OCI-LY7 (cell line): Measurements from ENCODE around the gene PYGL. TPM values are rescaled to one million over a fixed set of nuclear protein-coding genes. Genes with fewer than 3 reads are reported as not detected.

Experiments used
- BruUV-seq: library from RNA; stranded (reverse); fragments of 400-500 nt; replicated peaks from 2 replicates; lab custom pipeline; 2021; lab: Mats Ljungman, UMichigan
- CTCF ChIA-PET: fragments of 300-600 bp; sonication (Branson Sonifier 250); formaldehyde crosslinking; loops from one replicate; lab custom pipeline; 2022; ENCODE audit warnings: antibody characterized with exemption; ENCODE audit not compliant: unreplicated experiment; lab: Charles Lee
- POLR2A ChIA-PET: fragments of 300-600 bp; sonication (Branson Sonifier 250); formaldehyde crosslinking; loops from one replicate; lab custom pipeline; 2022; ENCODE audit warnings: antibody characterized with exemption; lab: Charles Lee
- DNase-seq: peaks from one replicate; pipeline ENCODE4 v3.0.0-alpha.2; 2015; ENCODE audit warnings: low spot score
- H2AFZ ChIP-seq: fragments of 200-600 bp; sonication (generic), shearing (Covaris generic); 2 replicates; pipeline ENCODE4 v1.6.1; 2014; ENCODE audit warnings: mild to moderate bottlenecking, antibody characterized with exemption, low read length, moderate library complexity
- H3K27ac ChIP-seq: fragments of 200-600 bp; sonication (generic); 2 replicates; pipeline ENCODE4 v1.5.1; 2014; ENCODE audit warnings: mixed run types, low read depth, mild to moderate bottlenecking, moderate library complexity, low read length, inconsistent platforms; ENCODE audit not compliant: poor library complexity, severe bottlenecking
- H3K36me3 ChIP-seq: fragments of 200-600 bp; sonication (generic); 2 replicates; pipeline ENCODE4 v1.6.1; 2014; ENCODE audit warnings: mild to moderate bottlenecking, antibody characterized with exemption, low read length, moderate library complexity, mixed read lengths; ENCODE audit not compliant: insufficient read depth
- H3K4me1 ChIP-seq: fragments of 200-600 bp; sonication (generic); 2 replicates; pipeline ENCODE4 v1.5.1; 2014; ENCODE audit warnings: mild to moderate bottlenecking, low read length; ENCODE audit not compliant: insufficient read depth, poor library complexity, severe bottlenecking
- H3K4me2 ChIP-seq: fragments of 200-600 bp; sonication (generic); 2 replicates; pipeline ENCODE4 v1.6.1; 2014; ENCODE audit warnings: mild to moderate bottlenecking, low read length
- H3K4me3 ChIP-seq: fragments of 200-600 bp; sonication (generic); 2 replicates; pipeline ENCODE4 v1.5.1; 2014; ENCODE audit warnings: mild to moderate bottlenecking, low read depth, low read length; ENCODE audit not compliant: poor library complexity, severe bottlenecking
- H3K79me2 ChIP-seq: fragments of 200-600 bp; sonication (generic); 2 replicates; pipeline ENCODE4 v1.6.1; 2016; ENCODE audit warnings: low read depth, mild to moderate bottlenecking, low read length, moderate library complexity, mixed read lengths; ENCODE audit not compliant: insufficient read depth
- H3K9me2 ChIP-seq: fragments of 200-600 bp; sonication (generic); 2 replicates; pipeline ENCODE4 v1.6.1; 2016; ENCODE audit warnings: mild to moderate bottlenecking, low read length, mixed read lengths; ENCODE audit not compliant: insufficient read depth
- H3K9me3 ChIP-seq: fragments of 200-600 bp; sonication (generic); 2 replicates; pipeline ENCODE4 v1.6.1; 2014; ENCODE audit warnings: mild to moderate bottlenecking, mixed run types, low read length, mixed read lengths
- H4K20me1 ChIP-seq: fragments of 200-600 bp; sonication (generic); 2 replicates; pipeline ENCODE4 v1.6.1; 2014; ENCODE audit warnings: mild to moderate bottlenecking, antibody characterized with exemption, low read length, moderate library complexity, mixed read lengths; ENCODE audit not compliant: insufficient read depth
- CTCF ChIP-seq: fragments of 200-600 bp; sonication (generic); conservative IDR thresholded peaks from 2 replicates; pipeline ENCODE4 v1.5.1; 2014; ENCODE audit warnings: mild to moderate bottlenecking, antibody characterized with exemption, low read length, moderate library complexity, mixed read lengths
- EZH2phosphoT487 ChIP-seq: fragments of 200-600 bp; sonication (generic); IDR thresholded peaks from 2 replicates; pipeline ENCODE4 v1.6.1; 2018; ENCODE audit warnings: low read depth, borderline replicate concordance, mild to moderate bottlenecking, mixed run types, antibody characterized with exemption, low read length, moderate library complexity, mixed read lengths
- intact Hi-C: fragments of 100-400 bp; cut with micrococcal nuclease; formaldehyde crosslinking; loops from one replicate; pipeline ENCODE4 v1.10.0; 2022; ENCODE audit not compliant: unreplicated experiment
- total RNA-seq, 2 experiments: library from RNA; depleted of rRNA in 1 of 2; stranded (reverse); fragments of >200 nt in 1 of 2; shearing (Covaris generic) in 1 of 2; gene quantifications; 2 replicates each; pipeline ENCODE4 v1.2.3, GENCODE V29; 2014 to 2022

The PYGL gene
- total RNA-seq, 2 experiments from 2014 or later, result 2.8 to 3.3 TPM

GRCh38 chr14:50964683-50965390 is 20.6 kb upstream of the PYGL start:
- Histone ChIP-seq H3K4me1 (no peaks in the 10 kb centered on the region), H3K27ac (no peak overlapping the region), H3K4me3 (no peak overlapping the region), H3K36me3 (no peaks in the 10 kb centered on the region), H4K20me1 (no peaks in the 10 kb centered on the region), H2AFZ (no peak overlapping the region), H3K9me3 (no peaks in the 10 kb centered on the region), H3K9me2 (no peaks in the 10 kb centered on the region), H3K79me2 (no peaks in the 10 kb centered on the region), H3K4me2 (no peak overlapping the region)
- no peak for DNase-seq
- ChIA-PET CTCF (no interaction called here), POLR2A (interaction anchor here (0.6 to 1.1 kb wide), 11 partner anchors 9 to 1599 kb away, joined by 3 to 6 read pairs (median 3); partner anchors contain the start of gene TRIM9)
- no TSS peak for BruUV-seq
- TF ChIP-seq CTCF, result no peak
- no peak for TF ChIP-seq EZH2phosphoT487
- intact Hi-C loops, result no loop called here

- BruUV-seq, result no TSS peak
- H3K4me3 ChIP-seq, result no peak overlapping the region
- H3K9me2 ChIP-seq, result no peaks in the 10 kb centered on the region
- no peak for DNase-seq
- no peak overlapping the region for H2AFZ ChIP-seq
- H3K27ac ChIP-seq, result no peak overlapping the region
- intact Hi-C loops, result no loop called here
- H3K79me2 ChIP-seq, result no peaks in the 10 kb centered on the region
- no peaks in the 10 kb centered on the region for H4K20me1 ChIP-seq
- H3K4me2 ChIP-seq, result no peak overlapping the region
- no peaks in the 10 kb centered on the region for H3K36me3 ChIP-seq
- TF ChIP-seq EZH2phosphoT487, result no peak
- no peak for TF ChIP-seq CTCF
- CTCF ChIA-PET, result no interaction called here
- no peaks in the 10 kb centered on the region for H3K4me1 ChIP-seq
- POLR2A ChIA-PET, result interaction anchor here (0.7 to 1.1 kb wide), 4 partner anchors 10 to 131 kb away, joined by 3 to 4 read pairs (median 3); partner anchors contain the start of gene TRIM9
- H3K9me3 ChIP-seq, result no peaks in the 10 kb centered on the region
Observed at GRCh38 chr14:50963919-50964318, 19.6 kb upstream of the PYGL start.

GRCh38 chr14:50961605-50962221 is 17.4 kb upstream of the PYGL start:
- H3K4me2 ChIP-seq, result no peak overlapping the region
- TF ChIP-seq CTCF (no peak), EZH2phosphoT487 (no peak)
- no peak overlapping the region for H3K27ac ChIP-seq
- no peaks in the 10 kb centered on the region for H3K36me3 ChIP-seq
- no peaks in the 10 kb centered on the region for H3K9me3 ChIP-seq
- H3K9me2 ChIP-seq, result no peaks in the 10 kb centered on the region
- H3K4me1 ChIP-seq, result no peaks in the 10 kb centered on the region
- no peak overlapping the region for H2AFZ ChIP-seq
- ChIA-PET CTCF (no interaction called here), POLR2A (interaction anchor here (0.6 to 0.7 kb wide), 2 partner anchors 105 to 754 kb away, joined by 3 read pairs; no protein-coding TSS in a partner anchor)
- no peaks in the 10 kb centered on the region for H3K79me2 ChIP-seq
- no TSS peak for BruUV-seq
- intact Hi-C loops, result no loop called here
- H3K4me3 ChIP-seq, result no peak overlapping the region
- no peak for DNase-seq
- H4K20me1 ChIP-seq, result no peaks in the 10 kb centered on the region
